Measurements from ENCODE around the gene LSM3. TPM values are rescaled to one million over a fixed set of nuclear protein-coding genes. Genes with fewer than 3 reads are reported as not detected.

Gene LSM3
- total and polyA plus RNA-seq, 9 of the 15 experiments (the other 6 are each of a cell fraction or from before 2014, with no cell fraction given), result 33.8 to 203 (median 61.2) TPM

- TF ChIP-seq BRCA1 (IDR thresholded peaks at IDR 0.05) (no peak), BRCA1 (CRISPR knock-in tag; IDR thresholded peaks at IDR 0.05) (no peak), RUNX1 (IDR thresholded peaks at IDR 0.05; ENCODE audit: low read depth) (no peak), ZNF561 (CRISPR knock-in tag; conservative IDR thresholded peaks at IDR 0.05) (no peak), ZNF644 (tag; IDR thresholded peaks at IDR 0.05; ENCODE audit: low read depth) (no peak; the same call in 1 of the 2 replicates), RBM39 (optimal IDR thresholded peaks at IDR 0.05; ENCODE audit: low read depth, low read length) (no peak), KLF10 (CRISPR knock-in tag; IDR thresholded peaks at IDR 0.05) (no peak), SMC3 (conservative IDR thresholded peaks at IDR 0.05; ENCODE audit: insufficient read depth, low read depth, low read length) (0 out of 2 replicates have a peak, but pooled peaks have one; percentile 2), ZNF449 (CRISPR knock-in tag; IDR thresholded peaks at IDR 0.05) (no peak), ZNF165 (CRISPR knock-in tag; IDR thresholded peaks at IDR 0.05; ENCODE audit: borderline replicate concordance) (no peak; the same call in 1 of the 2 replicates), ZNF263 (CRISPR knock-in tag; IDR thresholded peaks at IDR 0.05; ENCODE audit: borderline replicate concordance) (no peak), CCNT2 (IDR thresholded peaks at IDR 0.05; ENCODE audit: borderline replicate concordance, extremely low read depth, insufficient read length, low read depth, low read length) (peak; percentile 76), ZNF766 (CRISPR knock-in tag; conservative IDR thresholded peaks at IDR 0.05) (no peak), SMARCA4 (IDR thresholded peaks at IDR 0.05) (peak; percentile 82), SPI1 (IDR thresholded peaks at IDR 0.05; ENCODE audit: borderline replicate concordance, low read depth, low read length) (no peak), ZNF197 (CRISPR knock-in tag; IDR thresholded peaks at IDR 0.05; ENCODE audit: low read depth) (no peak; the same call in 1 of the 2 replicates), MAX (CRISPR knock-in tag; IDR thresholded peaks at IDR 0.05) (no peak), NRF1 (conservative IDR thresholded peaks at IDR 0.05 in 1 of 2, IDR thresholded peaks at IDR 0.05 in 1 of 2) (peak; percentile 7 to 27; a peak in 2 of 4 replicates), HNRNPLL (IDR thresholded peaks at IDR 0.05; ENCODE audit: low read depth, low read length, poor library complexity, severe bottlenecking) (no peak), ZNF75A (CRISPR knock-in tag; IDR thresholded peaks at IDR 0.05) (no peak), SRSF7 (optimal IDR thresholded peaks at IDR 0.05; ENCODE audit: low read depth, low read length) (no peak), CBFA2T3 (IDR thresholded peaks at IDR 0.05) (peak; percentile 57), CTCF (IDR thresholded peaks at IDR 0.05 in 2 of 3, conservative IDR thresholded peaks at IDR 0.05 in 1 of 3; ENCODE audit: insufficient read depth in 2 of 3, low read depth in 1 of 3, low read length in 3 of 3) (no peak), NR1H2 (CRISPR knock-in tag; IDR thresholded peaks at IDR 0.05) (no peak), KDM1A (IDR thresholded peaks at IDR 0.05) (no peak), SNIP1 (IDR thresholded peaks at IDR 0.05; ENCODE audit: low read depth) (no peak), RBFOX2 (IDR thresholded peaks at IDR 0.05; ENCODE audit: low read depth, low read length) (peak; percentile 38; the same call in 1 of the 2 replicates)
Measured at GRCh38 chr3:14204515-14205284, 26.1 kb downstream of the LSM3 start (continued).

Data from K562 (cell line).